ENCODE measurements around the gene FOXP1.

DNA sequence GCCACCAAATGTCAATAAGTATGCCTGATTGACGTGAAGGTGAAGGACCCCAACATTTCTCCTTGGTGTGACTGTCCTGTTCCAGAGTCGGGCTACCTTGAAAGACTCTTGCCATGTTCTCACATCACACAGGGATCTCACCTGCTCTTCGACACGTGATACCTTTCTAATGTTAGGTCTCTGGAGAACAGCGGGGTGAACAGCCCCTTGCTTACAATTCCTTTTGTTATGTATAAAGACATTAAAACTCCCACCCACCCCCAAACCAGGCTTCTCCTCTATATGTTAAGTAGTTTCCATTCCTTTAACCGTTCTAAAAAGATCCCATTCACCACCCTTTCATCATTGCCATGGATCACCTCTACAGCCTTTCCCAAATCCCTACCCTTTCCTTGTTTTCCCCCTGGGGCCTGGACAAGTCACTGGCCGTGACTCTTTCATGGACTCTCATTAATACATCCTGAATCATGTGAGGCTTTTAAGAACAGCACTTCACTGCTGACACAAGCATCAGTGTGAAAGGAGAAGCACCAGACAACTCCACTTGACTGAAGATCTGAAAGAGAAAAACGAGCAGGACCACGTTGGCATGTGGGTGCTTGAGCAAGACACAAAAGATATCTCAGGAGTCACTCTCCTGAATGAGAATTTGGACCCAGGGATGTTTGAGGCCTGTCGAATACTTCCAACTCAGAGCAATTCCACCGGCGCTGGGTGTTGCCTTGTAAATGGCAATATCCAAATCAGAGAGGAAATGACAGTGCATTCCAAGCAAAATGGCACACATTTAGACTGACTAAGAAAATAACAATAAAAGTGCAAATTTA lies 115.0 kb downstream of the FOXP1 start:
- TF ChIP-seq, protein P1, sequence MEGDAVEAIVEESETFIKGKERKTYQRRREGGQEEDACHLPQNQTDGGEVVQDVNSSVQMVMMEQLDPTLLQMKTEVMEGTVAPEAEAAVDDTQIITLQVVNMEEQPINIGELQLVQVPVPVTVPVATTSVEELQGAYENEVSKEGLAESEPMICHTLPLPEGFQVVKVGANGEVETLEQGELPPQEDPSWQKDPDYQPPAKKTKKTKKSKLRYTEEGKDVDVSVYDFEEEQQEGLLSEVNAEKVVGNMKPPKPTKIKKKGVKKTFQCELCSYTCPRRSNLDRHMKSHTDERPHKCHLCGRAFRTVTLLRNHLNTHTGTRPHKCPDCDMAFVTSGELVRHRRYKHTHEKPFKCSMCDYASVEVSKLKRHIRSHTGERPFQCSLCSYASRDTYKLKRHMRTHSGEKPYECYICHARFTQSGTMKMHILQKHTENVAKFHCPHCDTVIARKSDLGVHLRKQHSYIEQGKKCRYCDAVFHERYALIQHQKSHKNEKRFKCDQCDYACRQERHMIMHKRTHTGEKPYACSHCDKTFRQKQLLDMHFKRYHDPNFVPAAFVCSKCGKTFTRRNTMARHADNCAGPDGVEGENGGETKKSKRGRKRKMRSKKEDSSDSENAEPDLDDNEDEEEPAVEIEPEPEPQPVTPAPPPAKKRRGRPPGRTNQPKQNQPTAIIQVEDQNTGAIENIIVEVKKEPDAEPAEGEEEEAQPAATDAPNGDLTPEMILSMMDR (IDR thresholded peaks at IDR 0.05; ENCODE audit: low read depth, low read length) = no peak
- no peak for TF ChIP-seq EZH2phosphoT487 (IDR thresholded peaks at IDR 0.05; ENCODE audit: low read depth)

Measured in OCI-LY3 (cell line).